IMR-90 (cell line): ENCODE results near the gene APC. TPM values are rescaled to one million over a fixed set of nuclear protein-coding genes. Genes with fewer than 3 reads are reported as not detected.

Experiments
- ATAC-seq: fragments of 200-7000 bp; cut with Tn5 transposase; 2 replicates; pipeline ENCODE4 v1.9.1; 2020; ENCODE audit warnings: low read depth, mild to moderate bottlenecking, moderate library complexity
- BruUV-seq: library from RNA; stranded (reverse); fragments of 400-500 nt; replicated peaks from 2 replicates; lab custom pipeline; 2021; lab: Mats Ljungman, UMichigan
- CTCF ChIA-PET: fragments of 300-600 bp; formaldehyde crosslinking; extraction: SDS; loops from one replicate; lab custom pipeline; 2021; ENCODE audit warnings: antibody characterized with exemption; lab: Yijun Ruan, JAX
- POLR2A ChIA-PET: fragments of 300-600 bp; sonication (Branson Sonifier 250); formaldehyde crosslinking; loops from one replicate; lab custom pipeline; 2022; ENCODE audit warnings: antibody characterized with exemption; ENCODE audit not compliant: unreplicated experiment; lab: Charles Lee
- DNase-seq: peaks from one replicate; pipeline ENCODE4 v3.0.0; 2013
- H2AFZ ChIP-seq: replicated peaks from 2 replicates; pipeline ENCODE3; 2013; ENCODE audit warnings: low read length, mild to moderate bottlenecking; ENCODE audit not compliant: poor library complexity
- H2AK5ac ChIP-seq: 2 replicates; pipeline ENCODE4 v1.6.1; 2013; ENCODE audit warnings: low read depth, low read length, inconsistent platforms
- H2AK9ac ChIP-seq: replicated peaks from 2 replicates; pipeline ENCODE3; 2013; ENCODE audit warnings: mild to moderate bottlenecking, low read depth, low read length, moderate library complexity; ENCODE audit not compliant: poor library complexity
- H2BK120ac ChIP-seq: 2 replicates; pipeline ENCODE4 v1.6.1; 2013; ENCODE audit warnings: low read depth, low read length, inconsistent platforms
- H2BK15ac ChIP-seq: 3 replicates; pipeline ENCODE4 v1.6.1; 2013; ENCODE audit warnings: low read depth, low read length, inconsistent platforms
- H2BK20ac ChIP-seq: 2 replicates; pipeline ENCODE4 v1.6.1; 2013; ENCODE audit warnings: low read depth, mild to moderate bottlenecking, inconsistent platforms, low read length, moderate library complexity
- H2BK5ac ChIP-seq: 2 replicates; pipeline ENCODE4 v1.6.1; 2013; ENCODE audit warnings: mild to moderate bottlenecking, low read depth, low read length, inconsistent platforms; ENCODE audit not compliant: poor library complexity, severe bottlenecking
- H3K14ac ChIP-seq: replicated peaks from 2 replicates; pipeline ENCODE4 v1.6.1; 2013; ENCODE audit warnings: low read depth, low read length, inconsistent platforms
- H3K18ac ChIP-seq: 2 replicates; pipeline ENCODE4 v1.6.1; 2013; ENCODE audit warnings: low read depth, low read length, control low read depth
- H3K23ac ChIP-seq: 2 replicates; pipeline ENCODE4 v1.6.1; 2013; ENCODE audit warnings: low read depth, low read length, inconsistent platforms
- H3K27ac ChIP-seq: 2 replicates; pipeline ENCODE4 v1.5.1; 2013; ENCODE audit warnings: mild to moderate bottlenecking, control low read depth, low read length; ENCODE audit not compliant: insufficient read depth
- H3K27me3 ChIP-seq: 2 replicates; pipeline ENCODE4 v1.6.1; 2013; ENCODE audit warnings: low read length; ENCODE audit not compliant: control insufficient read depth, insufficient read depth
- H3K36me3 ChIP-seq: 2 replicates; pipeline ENCODE4 v1.6.1; 2013; ENCODE audit warnings: low read length, mixed read lengths; ENCODE audit not compliant: control insufficient read depth, insufficient read depth
- H3K4ac ChIP-seq: 2 replicates; pipeline ENCODE4 v1.6.1; 2013; ENCODE audit warnings: low read depth, low read length, inconsistent platforms
- H3K4me1 ChIP-seq: 2 replicates; pipeline ENCODE4 v1.6.1; 2013; ENCODE audit warnings: low read length, mixed read lengths; ENCODE audit not compliant: control insufficient read depth, insufficient read depth
- H3K4me2 ChIP-seq: 2 replicates; pipeline ENCODE4 v1.6.1; 2013; ENCODE audit warnings: low read depth, mild to moderate bottlenecking, control low read depth, low read length, moderate library complexity
- H3K4me3 ChIP-seq: 2 replicates; pipeline ENCODE4 v1.5.1; 2013; ENCODE audit warnings: low read depth, mild to moderate bottlenecking, control low read depth, low read length, moderate library complexity; ENCODE audit not compliant: insufficient read depth
- H3K56ac ChIP-seq: 2 replicates; pipeline ENCODE4 v1.6.1; 2013; ENCODE audit warnings: low read length, inconsistent platforms; ENCODE audit not compliant: insufficient read depth; ENCODE audit errors: extremely low read depth
- H3K79me1 ChIP-seq, 2 experiments: 2 replicates each; pipeline ENCODE4 v1.6.1; 2013; ENCODE audit warnings: low read length in 2 of 2, inconsistent platforms in 1 of 2, low read depth in 1 of 2
- H3K9ac ChIP-seq: 2 replicates; pipeline ENCODE4 v1.6.1; 2013; ENCODE audit warnings: low read depth, low read length, control low read depth
- H3K9me1 ChIP-seq: 2 replicates; pipeline ENCODE4 v1.6.1; 2013; ENCODE audit warnings: low read length, inconsistent platforms; ENCODE audit not compliant: insufficient read depth
- H3K9me3 ChIP-seq: 2 replicates; pipeline ENCODE4 v1.6.1; 2013; ENCODE audit warnings: low read length; ENCODE audit not compliant: control insufficient read depth, insufficient read depth
- H4K20me1 ChIP-seq: 2 replicates; pipeline ENCODE4 v1.6.1; 2013; ENCODE audit warnings: low read length, inconsistent platforms; ENCODE audit not compliant: insufficient read depth
- H4K5ac ChIP-seq: 2 replicates; pipeline ENCODE4 v1.6.1; 2013; ENCODE audit warnings: mild to moderate bottlenecking, low read depth, low read length, control low read depth
- H4K8ac ChIP-seq, 2 experiments: 2 replicates each; pipeline ENCODE4 v1.6.1; 2013; ENCODE audit warnings: low read depth in 2 of 2, low read length in 2 of 2, control low read depth in 1 of 2, inconsistent platforms in 1 of 2
- H4K91ac ChIP-seq: 2 replicates; pipeline ENCODE4 v1.6.1; 2013; ENCODE audit warnings: low read depth, low read length, inconsistent platforms; ENCODE audit not compliant: insufficient read depth
- CHD1 ChIP-seq: IDR thresholded peaks from 2 replicates; pipeline ENCODE4 v1.6.1; 2012; ENCODE audit warnings: low read depth, low read length, improper control_type of control experiment
- FOS ChIP-seq: fragments of 150-350 bp; IDR thresholded peaks from 2 replicates; pipeline ENCODE4 v1.6.1; 2016; ENCODE audit warnings: low read depth, low read length
- NFE2L2 ChIP-seq: fragments of 150-350 bp; IDR thresholded peaks from 2 replicates; pipeline ENCODE4 v1.6.1; 2016; ENCODE audit warnings: low read depth, mild to moderate bottlenecking, low read length
- RCOR1 ChIP-seq: IDR thresholded peaks from 2 replicates; pipeline ENCODE4 v1.6.1; 2012; ENCODE audit warnings: mild to moderate bottlenecking, low read length, improper control_type of control experiment; ENCODE audit not compliant: insufficient replicate concordance
- RFX5 ChIP-seq: IDR thresholded peaks from 2 replicates; pipeline ENCODE4 v1.8.0; 2012; ENCODE audit warnings: low read depth, mild to moderate bottlenecking, low read length, moderate library complexity
- WGBS, 2 experiments: methylation state at CpG; one replicate each; pipeline versions ENCODE4 v1.1.5 to v1.1.7; 2013; ENCODE audit warnings: missing lambda C conversion rate in 2 of 2; ENCODE audit not compliant: insufficient read length in 1 of 2; ENCODE audit errors: extremely low coverage in 2 of 2; 5-methylcytosine and 5-hydroxymethylcytosine counted together
- dilution Hi-C: fragments of 300-500 bp; cut with HindIII; formaldehyde crosslinking; loops from one replicate; pipeline ENCODE4 v1.14.3; 2018; ENCODE audit warnings: low sequenced_read_pairs; ENCODE audit not compliant: unreplicated experiment
- in situ Hi-C: fragments of 300-500 bp; cut with MboI; formaldehyde crosslinking; loops from 3 replicates; pipeline ENCODE4 v1.14.3; 2019; ENCODE audit warnings: low sequenced_read_pairs, inconsistent platforms, mixed read lengths
- intact Hi-C: fragments of 100-400 bp; cut with micrococcal nuclease; formaldehyde crosslinking; loops from 2 replicates; pipeline ENCODE4 v1.10.0; 2022
- polyA plus RNA-seq, 3 experiments: library from polyadenylated mRNA; depleted of rRNA; stranded (reverse); fragments of >200 nt; gene quantifications; 2 replicates each; pipeline ENCODE4 v1.2.3, GENCODE V29; 2012; ENCODE audit warnings: low replicate concordance in 1 of 3
- total RNA-seq: library from RNA; depleted of rRNA; stranded (reverse); fragments of >200 nt; gene quantifications from 2 replicates; pipeline ENCODE4 v1.2.3, GENCODE V29; 2012
- TF ChIP-seq, protein P1 (sequence below): fragments of 150-350 bp; IDR thresholded peaks from 2 replicates; pipeline ENCODE4 v1.6.1; 2017; ENCODE audit warnings: mild to moderate bottlenecking, antibody characterized with exemption, low read length, low read depth
- TF ChIP-seq, protein P2 (sequence below): fragments of 150-350 bp; IDR thresholded peaks from 2 replicates; pipeline ENCODE4 v1.6.1; 2016; ENCODE audit warnings: low read depth, mild to moderate bottlenecking, low read length, moderate library complexity, borderline replicate concordance
- TF ChIP-seq, protein P3 (sequence below): conservative IDR thresholded peaks from 2 replicates; pipeline ENCODE4 v1.5.1; 2012; ENCODE audit warnings: mild to moderate bottlenecking, low read depth, low read length, improper control_type of control experiment

The APC gene
- total and polyA plus RNA-seq, 2 of the 4 experiments (the other 2 are of a cell fraction), result 7.3 to 58.4 TPM

DNA sequence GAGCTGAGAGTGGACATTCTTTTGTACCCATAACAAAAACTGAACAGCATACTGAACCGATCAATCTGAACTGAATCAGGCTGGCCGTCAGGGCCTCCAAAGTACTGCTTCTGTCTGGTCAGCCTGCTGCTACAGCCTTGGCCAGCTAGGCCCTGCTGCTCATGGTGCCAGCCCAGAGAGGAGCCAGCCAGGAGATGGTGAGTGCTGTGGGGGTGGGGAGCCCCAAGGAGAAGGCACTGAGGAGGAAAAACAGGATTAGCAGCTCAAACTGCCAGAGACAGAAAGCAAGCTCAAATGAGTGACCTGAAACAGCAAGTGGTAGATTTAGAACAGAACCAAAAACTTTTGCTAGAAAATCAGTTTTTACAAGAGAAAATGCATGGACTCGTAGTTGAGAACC lies 147.3 kb downstream of the APC start:
- Histone ChIP-seq H3K18ac (no peak overlapping the region), H2AK9ac (no peak overlapping the region), H2AFZ (no peak overlapping the region), H3K27ac (no peak overlapping the region), H2BK20ac (no peak overlapping the region), H2BK15ac (no peak overlapping the region), H3K4me2 (no peak overlapping the region), H2BK120ac (no peak overlapping the region), H4K5ac (no peak overlapping the region), H3K4me1 (no peaks in the 10 kb centered on the region), H3K56ac (no peak overlapping the region), H2AK5ac (no peak overlapping the region), H4K8ac (no peak overlapping the region), H3K9me3 (no peaks in the 10 kb centered on the region), H3K4ac (no peak overlapping the region), H3K9ac (no peak overlapping the region), H2BK5ac (no peak overlapping the region), H3K23ac (no peak overlapping the region), H3K36me3 (peaks cover 50% of the 10 kb centered on the region), H4K91ac (no peak overlapping the region), H3K4me3 (no peak overlapping the region), H3K27me3 (no peaks in the 10 kb centered on the region), H3K9me1 (peaks cover 17% of the 10 kb centered on the region; the same call in 1 of the 2 replicates), H3K14ac (no peak overlapping the region), H3K79me1 (peaks cover 26 to 56% of the 10 kb centered on the region in 2 experiments; a peak in 3 of 4 replicates), H4K20me1 (peaks cover 19% of the 10 kb centered on the region; the same call in 1 of the 2 replicates)
- no peak for ATAC-seq
- DNase-seq, result no peak
- CTCF ChIA-PET, result no interaction called here
- BruUV-seq, result no TSS peak
- POLR2A ChIA-PET, result no interaction called here
- dilution Hi-C loops (no loop called here), in situ Hi-C loops (no loop called here), intact Hi-C loops (no loop called here)
- 67% methylated on average over 1 of the region's 3 CpGs; no CpG with 5 or more reads in 1 of the 2 experiments for WGBS, 2 experiments
- TF ChIP-seq NFE2L2 (no peak), RFX5 (no peak), RCOR1 (no peak), CHD1 (no peak), FOS (no peak)
- TF ChIP-seq, protein P1, sequence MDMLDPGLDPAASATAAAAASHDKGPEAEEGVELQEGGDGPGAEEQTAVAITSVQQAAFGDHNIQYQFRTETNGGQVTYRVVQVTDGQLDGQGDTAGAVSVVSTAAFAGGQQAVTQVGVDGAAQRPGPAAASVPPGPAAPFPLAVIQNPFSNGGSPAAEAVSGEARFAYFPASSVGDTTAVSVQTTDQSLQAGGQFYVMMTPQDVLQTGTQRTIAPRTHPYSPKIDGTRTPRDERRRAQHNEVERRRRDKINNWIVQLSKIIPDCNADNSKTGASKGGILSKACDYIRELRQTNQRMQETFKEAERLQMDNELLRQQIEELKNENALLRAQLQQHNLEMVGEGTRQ, result no peak
- TF ChIP-seq, protein P2, sequence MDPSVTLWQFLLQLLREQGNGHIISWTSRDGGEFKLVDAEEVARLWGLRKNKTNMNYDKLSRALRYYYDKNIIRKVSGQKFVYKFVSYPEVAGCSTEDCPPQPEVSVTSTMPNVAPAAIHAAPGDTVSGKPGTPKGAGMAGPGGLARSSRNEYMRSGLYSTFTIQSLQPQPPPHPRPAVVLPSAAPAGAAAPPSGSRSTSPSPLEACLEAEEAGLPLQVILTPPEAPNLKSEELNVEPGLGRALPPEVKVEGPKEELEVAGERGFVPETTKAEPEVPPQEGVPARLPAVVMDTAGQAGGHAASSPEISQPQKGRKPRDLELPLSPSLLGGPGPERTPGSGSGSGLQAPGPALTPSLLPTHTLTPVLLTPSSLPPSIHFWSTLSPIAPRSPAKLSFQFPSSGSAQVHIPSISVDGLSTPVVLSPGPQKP, result no peak
- TF ChIP-seq, protein P3, sequence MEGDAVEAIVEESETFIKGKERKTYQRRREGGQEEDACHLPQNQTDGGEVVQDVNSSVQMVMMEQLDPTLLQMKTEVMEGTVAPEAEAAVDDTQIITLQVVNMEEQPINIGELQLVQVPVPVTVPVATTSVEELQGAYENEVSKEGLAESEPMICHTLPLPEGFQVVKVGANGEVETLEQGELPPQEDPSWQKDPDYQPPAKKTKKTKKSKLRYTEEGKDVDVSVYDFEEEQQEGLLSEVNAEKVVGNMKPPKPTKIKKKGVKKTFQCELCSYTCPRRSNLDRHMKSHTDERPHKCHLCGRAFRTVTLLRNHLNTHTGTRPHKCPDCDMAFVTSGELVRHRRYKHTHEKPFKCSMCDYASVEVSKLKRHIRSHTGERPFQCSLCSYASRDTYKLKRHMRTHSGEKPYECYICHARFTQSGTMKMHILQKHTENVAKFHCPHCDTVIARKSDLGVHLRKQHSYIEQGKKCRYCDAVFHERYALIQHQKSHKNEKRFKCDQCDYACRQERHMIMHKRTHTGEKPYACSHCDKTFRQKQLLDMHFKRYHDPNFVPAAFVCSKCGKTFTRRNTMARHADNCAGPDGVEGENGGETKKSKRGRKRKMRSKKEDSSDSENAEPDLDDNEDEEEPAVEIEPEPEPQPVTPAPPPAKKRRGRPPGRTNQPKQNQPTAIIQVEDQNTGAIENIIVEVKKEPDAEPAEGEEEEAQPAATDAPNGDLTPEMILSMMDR, result no peak
